Astrocyte (in vitro differentiated cells and primary cell): ENCODE data around the gene CD34. TPM values are rescaled to one million over a fixed set of nuclear protein-coding genes. Genes with fewer than 3 reads are reported as not detected.

Experiments used
- DNase-seq: peaks from one replicate; pipeline ENCODE4 v3.0.0-alpha.2; 2010; ENCODE audit warnings: low read depth
- FAIRE-seq: peaks from 2 replicates; lab custom pipeline; 2011; peaks lifted over from hg19 to GRCh38; lab: Jason Lieb, UNC
- H2AFZ ChIP-seq: 2 replicates; pipeline ENCODE4 v1.6.0; 2012; ENCODE audit warnings: low read depth, low read length, inconsistent platforms
- H3K27ac ChIP-seq: 2 replicates; pipeline ENCODE4 v1.5.1; 2011; ENCODE audit warnings: low read depth, low read length, inconsistent platforms
- H3K27me3 ChIP-seq: 2 replicates; pipeline ENCODE4 v1.6.0; 2011; ENCODE audit warnings: low read length, inconsistent platforms; ENCODE audit not compliant: insufficient read depth
- H3K36me3 ChIP-seq: 2 replicates; pipeline ENCODE4 v1.5.1; 2011; ENCODE audit warnings: low read length, inconsistent platforms; ENCODE audit not compliant: insufficient read depth
- H3K4me1 ChIP-seq: 2 replicates; pipeline ENCODE4 v1.5.1; 2011; ENCODE audit warnings: low read length, inconsistent platforms; ENCODE audit not compliant: insufficient read depth
- H3K4me2 ChIP-seq: 2 replicates; pipeline ENCODE4 v1.6.0; 2012; ENCODE audit warnings: low read length, inconsistent platforms
- H3K4me3 ChIP-seq: 2 replicates; pipeline ENCODE4 v1.5.1; 2011; ENCODE audit warnings: low read depth, mild to moderate bottlenecking, low read length, inconsistent platforms; ENCODE audit not compliant: insufficient read depth
- H3K79me2 ChIP-seq: 2 replicates; pipeline ENCODE4 v1.6.0; 2012; ENCODE audit warnings: mild to moderate bottlenecking, low read length, inconsistent platforms; ENCODE audit not compliant: insufficient read depth
- H3K9ac ChIP-seq: 2 replicates; pipeline ENCODE4 v1.6.0; 2012; ENCODE audit warnings: mild to moderate bottlenecking, low read length, inconsistent platforms
- H3K9me3 ChIP-seq: 2 replicates; pipeline ENCODE4 v1.5.1; 2012; ENCODE audit warnings: low read depth, mild to moderate bottlenecking, low read length, inconsistent platforms; ENCODE audit not compliant: insufficient read depth
- H4K20me1 ChIP-seq: 2 replicates; pipeline ENCODE4 v1.6.0; 2012; ENCODE audit warnings: low read length, inconsistent platforms; ENCODE audit not compliant: insufficient read depth
- H3K27ac Mint-ChIP-seq: one replicate; pipeline ENCODE4 v1.8.0; 2021; ENCODE audit warnings: mild to moderate bottlenecking, mixed read lengths; ENCODE audit not compliant: unreplicated experiment
- H3K27me3 Mint-ChIP-seq: one replicate; pipeline ENCODE4 v1.8.0; 2021; ENCODE audit warnings: low read depth, mixed read lengths; ENCODE audit not compliant: unreplicated experiment
- H3K36me3 Mint-ChIP-seq: one replicate; pipeline ENCODE4 v1.8.0; 2021; ENCODE audit warnings: low read depth, mixed read lengths; ENCODE audit not compliant: unreplicated experiment
- H3K4me1 Mint-ChIP-seq: one replicate; pipeline ENCODE4 v1.8.0; 2021; ENCODE audit warnings: low read depth, mixed read lengths; ENCODE audit not compliant: unreplicated experiment
- H3K4me3 Mint-ChIP-seq: one replicate; pipeline ENCODE4 v1.8.0; 2021; ENCODE audit warnings: mild to moderate bottlenecking, moderate library complexity, mixed read lengths; ENCODE audit not compliant: unreplicated experiment
- H3K9me3 Mint-ChIP-seq: one replicate; pipeline ENCODE4 v1.8.0; 2021; ENCODE audit warnings: mild to moderate bottlenecking, mixed read lengths; ENCODE audit not compliant: unreplicated experiment
- CTCF ChIP-seq: IDR thresholded peaks from 2 replicates; pipeline ENCODE4 v1.5.1; 2011; ENCODE audit warnings: low read depth, mild to moderate bottlenecking, inconsistent platforms, low read length, moderate library complexity; ENCODE audit not compliant: insufficient read depth
- EZH2 ChIP-seq: IDR thresholded peaks from 2 replicates; pipeline ENCODE4 v1.6.1; 2012; ENCODE audit warnings: mild to moderate bottlenecking, low read length, inconsistent platforms; ENCODE audit not compliant: insufficient read depth
- total RNA-seq: library from RNA; stranded (reverse); gene quantifications from 2 replicates; pipeline ENCODE4 v1.2.1, GENCODE V29; 2021

The CD34 gene
- total RNA-seq, 1 donor from 2014 or later, result 0.45 TPM

GRCh38 chr1:207908107-207908734 is 2.7 kb downstream of the CD34 start:
- no peak overlapping the region for H3K27ac ChIP-seq
- no peak for FAIRE-seq
- Mint-ChIP-seq H3K4me3 (no peak overlapping the region), H3K9me3 (no peaks in the 10 kb centered on the region), H3K27me3 (peaks cover 46% of the 10 kb centered on the region), H3K27ac (no peak overlapping the region), H3K36me3 (no peaks in the 10 kb centered on the region), H3K4me1 (peaks cover 5% of the 10 kb centered on the region)
- H2AFZ ChIP-seq, result no peak overlapping the region
- no peak overlapping the region for H3K9ac ChIP-seq
- DNase-seq, result no peak
- peaks cover 3% of the 10 kb centered on the region for H3K4me1 ChIP-seq
- TF ChIP-seq CTCF, result no peak
- TF ChIP-seq EZH2, result no peak
- no peaks in the 10 kb centered on the region for H3K27me3 ChIP-seq
- H4K20me1 ChIP-seq, result no peaks in the 10 kb centered on the region
- H3K4me2 ChIP-seq, result no peak overlapping the region
- H3K79me2 ChIP-seq, result no peaks in the 10 kb centered on the region
- H3K4me3 ChIP-seq, result no peak overlapping the region
- no peaks in the 10 kb centered on the region for H3K36me3 ChIP-seq
- no peaks in the 10 kb centered on the region for H3K9me3 ChIP-seq

- no peaks in the 10 kb centered on the region for H4K20me1 ChIP-seq
- no peaks in the 10 kb centered on the region for H3K4me1 ChIP-seq
- Mint-ChIP-seq H3K27me3 (peaks cover 13% of the 10 kb centered on the region), H3K9me3 (peaks cover 3% of the 10 kb centered on the region), H3K27ac (no peak overlapping the region), H3K4me3 (no peak overlapping the region), H3K36me3 (no peaks in the 10 kb centered on the region), H3K4me1 (peaks cover 6% of the 10 kb centered on the region)
- FAIRE-seq, result no peak
- no peaks in the 10 kb centered on the region for H3K27me3 ChIP-seq
- H3K79me2 ChIP-seq, result no peaks in the 10 kb centered on the region
- DNase-seq, result no peak
- no peaks in the 10 kb centered on the region for H3K36me3 ChIP-seq
- H2AFZ ChIP-seq, result no peak overlapping the region
- H3K4me3 ChIP-seq, result no peak overlapping the region
- no peak overlapping the region for H3K4me2 ChIP-seq
- H3K27ac ChIP-seq, result no peak overlapping the region
- no peak overlapping the region for H3K9ac ChIP-seq
- H3K9me3 ChIP-seq, result no peaks in the 10 kb centered on the region
- TF ChIP-seq CTCF, result no peak
Measured at GRCh38 chr1:207904391-207904790, 6.5 kb downstream of the CD34 start.

- DNase-seq, result no peak
- no peaks in the 10 kb centered on the region for H3K27me3 ChIP-seq
- no peak overlapping the region for H3K4me3 ChIP-seq
- H3K36me3 ChIP-seq, result no peaks in the 10 kb centered on the region
- TF ChIP-seq EZH2 (no peak), CTCF (no peak)
- no peaks in the 10 kb centered on the region for H4K20me1 ChIP-seq
- no peaks in the 10 kb centered on the region for H3K9me3 ChIP-seq
- Mint-ChIP-seq H3K9me3 (peaks cover 3% of the 10 kb centered on the region), H3K27me3 (peaks cover 9% of the 10 kb centered on the region), H3K4me1 (peaks cover 6% of the 10 kb centered on the region), H3K36me3 (no peaks in the 10 kb centered on the region), H3K4me3 (no peak overlapping the region), H3K27ac (no peak overlapping the region)
- H3K4me1 ChIP-seq, result no peaks in the 10 kb centered on the region
- no peak overlapping the region for H3K4me2 ChIP-seq
- FAIRE-seq, result no peak
- no peak overlapping the region for H2AFZ ChIP-seq
- H3K9ac ChIP-seq, result no peak overlapping the region
- H3K79me2 ChIP-seq, result no peaks in the 10 kb centered on the region
- no peak overlapping the region for H3K27ac ChIP-seq
Measured at GRCh38 chr1:207903767-207904166, 7.2 kb downstream of the CD34 start.
